HG03135 (cell line): ENCODE measurements around the gene NOP56.

ENCODE experiments used
- ATAC-seq: cut with Tn5 transposase; IDR thresholded peaks from one replicate; pipeline ENCODE4 v1.9.1; 2021; ENCODE audit warnings: mild to moderate bottlenecking, moderate library complexity; ENCODE audit not compliant: unreplicated experiment

NOP56 gene

DNA sequence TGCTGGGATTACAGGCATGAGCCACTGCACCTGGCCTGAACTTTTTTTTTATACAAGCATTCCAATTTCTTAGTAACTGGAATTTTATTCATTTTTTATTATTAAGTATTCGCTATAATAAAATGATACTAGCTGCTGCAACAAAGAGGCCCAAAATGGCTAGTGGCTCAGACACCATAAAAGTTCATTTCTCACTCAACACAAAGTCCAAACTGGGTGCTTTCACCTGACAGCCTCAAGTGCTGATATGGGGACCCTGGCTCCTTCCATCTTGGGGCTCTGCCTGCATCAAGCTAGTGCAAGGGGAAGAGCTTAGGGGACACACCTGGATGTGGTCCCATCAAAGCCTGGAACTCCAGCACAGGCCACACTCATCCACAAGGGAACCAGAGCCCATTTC is 12.2 kb upstream of the NOP56 start:
- ATAC-seq = no peak

DNA sequence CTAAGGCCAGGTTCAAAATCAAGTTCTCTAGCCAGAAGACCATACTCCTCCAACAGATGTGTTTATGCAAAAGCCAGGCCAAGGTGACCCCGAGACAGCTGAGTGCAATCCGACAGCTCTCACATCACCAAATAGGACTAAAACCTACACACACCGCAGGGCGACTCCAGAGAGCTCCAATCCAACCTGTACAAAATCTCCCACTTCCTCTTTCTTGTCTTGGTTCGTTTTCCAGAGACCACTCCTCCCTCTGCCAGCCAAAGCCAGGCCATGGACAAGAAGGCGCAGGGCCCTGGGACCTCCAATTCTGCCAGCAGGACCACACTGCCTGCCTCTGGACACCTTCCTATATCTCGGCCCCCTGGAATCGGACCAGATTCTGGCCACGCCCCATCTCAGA is 11.5 kb upstream of the NOP56 start:
- no peak for ATAC-seq

GRCh38 chr20:2643708-2644107 is 8.7 kb upstream of the NOP56 start:
- ATAC-seq = no peak

GRCh38 chr20:2652724-2653555 is 508 bp downstream of the NOP56 start:
- peak; percentile 44 for ATAC-seq

DNA sequence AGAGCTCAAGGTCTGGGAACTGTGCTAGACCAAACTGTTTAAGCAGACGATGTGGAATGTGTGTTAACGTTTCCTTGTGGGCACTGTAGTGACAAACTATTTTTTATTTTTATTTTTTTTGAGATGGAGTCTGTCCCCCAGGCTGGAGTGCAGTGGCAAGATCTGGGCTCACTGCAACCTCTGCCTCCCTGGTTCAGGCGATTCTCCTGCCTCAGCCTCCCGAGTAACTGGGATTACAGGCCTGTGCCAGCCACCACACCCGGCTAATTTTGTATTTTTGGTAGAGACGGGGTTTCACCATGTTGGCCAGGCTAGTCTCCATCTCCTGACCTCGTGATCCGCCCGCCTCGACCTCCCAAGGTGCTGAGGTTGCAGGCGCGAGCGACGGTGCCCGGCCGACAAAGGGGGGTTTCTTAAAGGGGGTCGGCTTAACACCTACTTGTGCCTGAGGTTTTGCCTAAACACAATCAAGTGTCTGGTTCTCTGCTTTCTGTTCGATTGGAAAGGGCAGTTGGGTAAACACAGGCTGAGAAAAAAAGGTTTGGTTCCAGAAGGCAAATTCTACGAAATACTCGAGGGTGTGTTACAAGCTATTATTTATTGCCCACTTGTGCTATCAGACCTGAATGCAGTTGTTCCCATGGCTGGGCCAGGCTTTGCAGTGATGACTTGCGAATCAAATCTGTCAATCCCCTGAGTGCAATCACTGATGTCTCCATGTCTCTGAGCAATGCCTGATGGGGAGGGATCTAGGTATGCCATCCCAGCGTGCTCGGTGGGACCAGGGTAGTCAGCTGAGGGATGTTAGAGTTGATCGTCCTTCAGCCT is 1.3 kb downstream of the NOP56 start:
- ATAC-seq = no peak

- no peak for ATAC-seq
Observed at GRCh38 chr20:2654384-2654822, 2.0 kb downstream of the NOP56 start.

DNA sequence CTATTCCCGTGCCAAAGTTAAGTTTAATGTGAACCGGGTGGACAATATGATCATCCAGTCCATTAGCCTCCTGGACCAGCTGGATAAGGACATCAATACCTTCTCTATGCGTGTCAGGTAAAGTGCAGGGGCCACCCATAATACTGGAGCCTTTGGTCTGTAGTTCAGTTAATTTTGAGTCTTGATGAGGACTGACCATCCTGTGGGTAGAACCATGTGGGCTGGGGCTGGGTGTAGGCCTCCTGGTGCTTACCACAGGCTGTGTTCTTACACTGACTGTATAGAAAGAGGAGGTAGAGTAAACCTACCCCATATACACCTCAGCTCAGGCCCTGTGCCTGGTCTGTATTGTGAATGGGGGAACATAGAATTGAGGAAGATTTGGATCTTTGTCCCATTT is 2.4 kb downstream of the NOP56 start:
- ATAC-seq = no peak

GRCh38 chr20:2655331-2656116 is 3.1 kb downstream of the NOP56 start:
- ATAC-seq = no peak

GRCh38 chr20:2656471-2657117 is 4.2 kb downstream of the NOP56 start:
- no peak for ATAC-seq

GRCh38 chr20:2657241-2657640 is 4.8 kb downstream of the NOP56 start:
- no peak for ATAC-seq

DNA sequence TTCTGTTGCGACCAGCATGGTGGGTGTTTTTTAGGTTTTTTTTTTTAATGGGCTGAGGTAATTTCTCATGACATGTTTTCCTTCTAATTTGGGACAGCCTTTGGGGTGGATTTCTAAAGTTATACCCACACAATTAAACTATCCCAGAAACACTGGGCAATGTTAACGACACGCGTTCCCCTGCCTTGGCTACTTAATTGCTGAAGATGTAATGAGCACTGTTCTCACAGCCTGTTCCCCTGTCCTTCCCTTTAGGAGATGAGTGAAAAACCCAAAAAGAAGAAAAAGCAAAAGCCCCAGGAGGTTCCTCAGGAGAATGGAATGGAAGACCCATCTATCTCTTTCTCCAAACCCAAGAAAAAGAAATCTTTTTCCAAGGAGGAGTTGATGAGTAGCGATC is 5.2 kb downstream of the NOP56 start:
- no peak for ATAC-seq

GRCh38 chr20:2658414-2659354 is 6.3 kb downstream of the NOP56 start:
- no peak for ATAC-seq

DNA sequence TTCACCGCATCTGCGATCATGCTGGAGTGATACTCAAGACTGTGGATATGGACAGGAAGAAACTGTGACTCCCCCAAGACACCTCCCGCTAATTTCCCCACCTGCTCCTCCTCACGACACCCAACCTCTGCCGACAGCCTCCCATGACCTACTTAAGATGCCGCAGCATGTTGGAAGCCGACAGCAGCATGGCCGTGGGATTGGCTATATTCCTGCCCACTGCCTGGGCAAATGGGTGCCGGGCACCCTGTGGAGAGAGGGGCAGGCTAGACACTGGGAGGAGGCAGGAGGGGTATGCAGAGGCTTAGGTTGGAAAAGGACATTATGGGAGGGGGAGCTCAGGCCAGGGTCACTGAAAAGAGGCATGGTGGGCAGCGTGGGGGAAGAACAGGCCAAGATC is 7.1 kb downstream of the NOP56 start:
- no peak for ATAC-seq

DNA sequence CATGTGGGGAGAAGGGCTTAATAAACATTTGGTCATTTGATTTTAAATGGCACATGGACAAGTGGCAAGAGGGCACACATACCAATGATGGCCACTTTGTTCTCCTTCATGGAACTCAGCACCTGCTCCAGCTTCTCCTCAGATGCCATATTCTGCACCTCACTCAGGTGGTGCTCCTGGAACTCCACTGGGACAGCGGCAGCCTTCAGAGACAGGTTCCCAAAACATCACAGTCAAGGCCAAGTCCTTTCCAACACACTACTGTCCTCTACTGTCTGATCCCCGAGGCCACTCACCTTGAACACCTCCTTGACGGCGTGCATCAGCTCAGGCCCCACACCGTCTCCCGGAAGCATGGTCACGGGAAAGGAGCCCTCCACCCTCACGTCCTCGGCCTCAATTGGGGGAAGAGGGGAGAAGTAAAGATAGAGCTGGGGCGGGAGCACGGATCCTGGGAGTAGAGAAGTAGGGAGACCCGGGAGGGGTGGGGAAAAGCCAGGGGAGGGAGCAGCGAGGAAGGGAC is 11.0 kb downstream of the NOP56 start:
- ATAC-seq = no peak

DNA sequence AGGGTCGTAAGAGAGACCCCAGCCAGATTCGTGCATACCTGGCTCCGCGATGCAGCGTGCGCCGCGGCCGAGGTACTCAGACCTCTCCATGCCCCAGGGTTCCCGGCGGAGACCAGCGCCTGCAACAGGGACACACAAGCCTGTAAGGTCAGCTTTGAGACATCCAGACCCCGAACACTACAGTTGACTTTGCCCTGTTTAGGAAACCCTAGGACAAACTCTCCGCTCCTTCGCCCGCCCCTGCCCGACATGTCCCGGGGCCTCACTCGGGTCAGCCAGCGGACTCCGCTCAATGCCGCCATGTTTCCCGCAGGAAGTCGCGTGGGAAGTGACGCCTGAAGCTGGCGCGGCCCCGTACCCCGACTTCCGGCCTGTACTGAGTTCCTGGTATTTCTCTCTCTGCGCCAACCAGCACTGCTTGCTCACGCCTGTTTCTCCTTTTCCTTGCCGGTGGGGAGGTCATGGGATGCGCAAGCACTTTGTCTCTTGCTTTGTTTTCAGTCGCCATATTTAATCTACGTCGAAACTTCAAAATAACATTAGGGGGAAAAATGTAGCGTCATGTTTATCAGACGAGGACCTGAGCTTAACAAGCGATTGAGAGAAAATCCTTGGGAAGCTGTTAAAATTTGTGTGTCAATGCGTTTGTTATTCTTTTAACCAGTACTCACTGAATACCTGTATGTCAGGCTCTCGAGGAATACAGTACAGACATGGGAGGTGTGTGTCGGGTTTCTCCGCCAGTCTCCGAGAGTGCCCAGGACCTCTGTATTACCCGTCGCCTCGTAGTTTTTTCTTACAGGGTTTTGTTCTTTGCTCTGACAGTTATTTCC is 11.7 kb downstream of the NOP56 start, which contains the start of gene IDH3B:
Gene IDH3B, minus strand, starts transcription at position 330 of the 833 bp plus-strand sequence. Its CDS starts 28 bp downstream, at position 302.
- ATAC-seq = peak; percentile 82

GRCh38 chr20:2671977-2672376 is 19.5 kb downstream of the NOP56 start:
- ATAC-seq = no peak

DNA sequence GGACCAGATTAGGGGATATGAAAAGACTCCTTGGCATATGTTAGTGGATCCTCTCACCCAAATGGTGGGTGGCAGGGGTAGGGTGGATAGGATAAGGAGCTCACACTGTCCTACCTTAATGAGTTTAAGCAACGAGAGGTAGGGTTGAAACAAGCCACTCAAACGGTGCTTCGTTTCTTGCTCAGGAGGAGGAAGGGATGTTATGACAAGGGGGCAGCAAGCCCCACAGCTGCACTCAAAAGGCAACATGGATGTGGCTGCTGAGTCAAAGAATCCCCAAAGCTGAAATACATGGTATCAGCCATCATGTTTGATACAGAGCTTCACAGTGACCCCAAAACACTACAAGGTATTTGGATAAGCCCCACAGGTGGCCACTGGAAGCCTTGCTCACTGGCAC is 20.0 kb downstream of the NOP56 start:
- ATAC-seq = no peak

DNA sequence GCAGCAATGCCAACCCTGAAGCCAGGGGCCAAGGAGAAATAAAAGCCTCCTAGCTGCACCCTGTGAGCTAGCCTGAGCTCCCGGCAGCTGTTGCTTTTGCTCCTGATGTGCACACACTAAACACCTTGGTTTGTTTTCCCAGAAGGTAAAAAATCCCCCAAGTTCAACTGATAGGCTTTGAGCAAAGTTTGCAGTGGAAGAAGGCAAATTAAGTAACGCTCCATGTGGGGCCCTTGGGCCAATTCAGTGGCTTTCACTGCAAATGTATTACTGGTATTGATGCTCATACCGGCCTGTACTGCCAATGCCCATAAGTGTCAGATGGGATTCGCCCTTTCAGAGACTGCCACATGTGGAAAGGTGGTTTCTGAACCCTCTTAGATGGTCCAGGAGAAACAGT is 21.0 kb downstream of the NOP56 start:
- ATAC-seq = no peak
